HG02763 (cell line): ENCODE data around the gene KRTAP5-2.
"Not testable (repeated sequence)": the region's sequence is repeated elsewhere in the genome, so short reads cannot be mapped to it uniquely, and the experiment has no call there.

Experiments used
- ATAC-seq: cut with Tn5 transposase; IDR thresholded peaks from one replicate; pipeline ENCODE4 v1.9.1; 2021; ENCODE audit warnings: mild to moderate bottlenecking, moderate library complexity; ENCODE audit not compliant: unreplicated experiment

Gene KRTAP5-2

DNA sequence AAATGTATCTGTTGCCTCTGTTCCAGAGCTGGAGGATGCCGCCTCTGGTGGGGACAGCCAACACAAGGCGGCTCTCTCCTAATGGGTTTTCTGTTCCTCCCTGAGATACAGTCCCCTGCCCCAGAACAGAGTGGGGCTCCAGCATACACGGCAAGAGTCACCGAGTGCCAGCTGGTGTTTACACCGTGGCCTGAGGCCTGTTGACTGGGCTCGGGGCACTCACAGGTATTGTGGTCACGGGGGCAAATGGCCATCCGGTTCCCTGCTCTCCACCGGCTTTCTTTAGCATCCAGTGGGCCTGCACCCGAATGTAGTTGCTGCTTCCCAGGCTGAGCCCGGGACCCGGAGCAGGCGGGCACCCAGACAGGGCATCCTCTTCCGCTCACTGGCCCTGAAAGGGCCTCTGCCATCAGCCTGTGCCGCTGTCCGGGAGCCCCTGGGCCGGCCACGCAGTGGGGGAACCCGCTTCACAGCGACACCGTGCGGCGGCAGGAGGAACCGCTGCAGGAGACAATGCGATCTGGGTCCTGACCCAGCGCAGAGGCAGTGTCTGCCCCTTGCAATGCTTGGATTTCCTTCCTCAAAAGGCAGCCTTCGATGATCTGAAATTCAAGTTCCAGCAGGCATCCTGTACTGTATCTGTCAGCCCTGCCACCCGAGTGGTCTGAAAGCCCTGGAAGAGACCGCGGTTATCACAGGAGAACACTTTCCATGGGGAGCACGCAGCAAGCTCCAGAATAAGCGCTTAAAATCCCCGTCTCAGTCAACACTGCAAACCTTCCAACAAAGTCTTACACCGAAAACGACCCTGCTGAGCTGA, 30.6 kb upstream of the KRTAP5-2 start:
- ATAC-seq: no peak

DNA sequence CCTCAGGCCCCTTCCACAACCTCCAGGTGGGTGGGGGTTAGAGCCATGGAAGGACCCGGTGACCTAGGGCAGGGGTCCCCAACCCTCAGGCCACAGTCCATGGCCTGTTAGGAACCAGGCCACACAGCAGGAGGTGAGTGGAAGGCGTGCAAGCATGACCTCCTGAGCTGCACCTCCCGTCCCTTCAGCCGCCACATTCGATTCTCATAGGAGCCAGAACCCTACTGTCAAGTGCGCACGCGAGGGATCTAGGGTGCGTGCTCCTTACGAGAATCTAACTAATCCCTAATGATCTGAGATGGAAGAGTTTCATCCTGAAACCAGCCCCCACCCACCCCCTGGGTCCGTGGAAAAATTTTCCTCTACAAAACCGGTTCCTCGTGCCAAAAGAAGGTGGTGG, 27.4 kb upstream of the KRTAP5-2 start:
- no peak for ATAC-seq

DNA sequence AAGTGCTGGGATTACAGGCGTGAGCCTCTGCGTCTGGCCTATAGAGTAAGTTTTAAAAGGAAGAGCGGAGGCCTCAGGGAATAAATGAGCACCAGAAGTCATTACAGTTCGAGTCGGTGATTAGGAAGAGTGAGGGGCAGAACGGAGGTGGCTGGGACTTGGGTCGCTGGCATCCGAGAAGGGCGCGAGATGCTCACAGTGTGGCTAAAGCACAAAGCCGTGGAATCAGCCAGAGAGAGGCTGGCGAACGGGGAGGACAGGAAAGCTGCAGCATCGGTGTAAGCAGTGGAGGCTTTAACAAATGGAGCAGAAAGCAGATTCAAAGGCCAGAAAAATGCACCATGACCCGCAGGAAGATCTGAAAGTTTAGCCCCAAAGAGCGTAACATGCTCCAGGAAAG, 26.5 kb upstream of the KRTAP5-2 start:
- ATAC-seq: no peak

DNA sequence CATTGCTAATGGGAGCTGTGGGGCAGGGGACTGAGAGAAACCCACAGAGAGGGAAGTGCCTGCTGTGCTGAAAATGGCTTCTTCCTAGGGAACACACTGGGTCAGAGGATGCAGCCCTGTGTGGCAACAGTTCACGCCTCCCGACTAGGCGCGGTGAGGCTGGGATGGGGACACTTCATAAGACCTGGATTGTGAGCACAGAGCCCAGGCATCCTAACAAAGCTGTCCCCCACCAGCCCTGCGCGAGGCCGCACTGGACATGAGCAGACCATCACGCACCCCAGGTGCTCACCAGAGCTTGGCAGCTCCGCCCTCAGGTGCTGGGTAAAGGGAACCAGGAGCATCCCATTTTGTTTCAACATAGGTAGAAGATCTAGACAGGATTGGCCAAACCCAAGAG, 25.6 kb upstream of the KRTAP5-2 start:
- ATAC-seq: no peak

DNA sequence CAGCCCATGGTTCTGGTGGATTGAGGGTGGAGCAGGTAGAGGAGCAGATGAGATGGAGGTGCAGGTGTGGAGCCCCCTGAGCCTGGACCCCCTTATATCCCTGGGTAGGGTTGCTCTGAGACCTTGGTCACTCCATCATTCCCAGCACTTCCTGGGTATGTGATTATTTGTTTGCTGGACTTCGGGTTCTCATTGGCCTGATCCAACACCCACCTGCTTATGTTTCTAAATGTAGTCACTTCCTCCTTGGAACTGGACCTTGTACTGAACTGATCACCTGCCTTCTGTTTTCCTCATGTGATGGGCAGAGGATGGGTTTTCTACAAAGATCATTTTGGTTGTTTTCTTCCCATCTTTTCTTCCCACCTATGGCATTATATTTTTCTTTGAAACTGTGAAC, 24.0 kb upstream of the KRTAP5-2 start, which contains the start of gene KRTAP5-4:
KRTAP5-4 (minus strand) TSS at position 53 of the 400 bp plus-strand sequence; CDS start at position 8, 45 bp downstream.
- ATAC-seq: no peak

DNA sequence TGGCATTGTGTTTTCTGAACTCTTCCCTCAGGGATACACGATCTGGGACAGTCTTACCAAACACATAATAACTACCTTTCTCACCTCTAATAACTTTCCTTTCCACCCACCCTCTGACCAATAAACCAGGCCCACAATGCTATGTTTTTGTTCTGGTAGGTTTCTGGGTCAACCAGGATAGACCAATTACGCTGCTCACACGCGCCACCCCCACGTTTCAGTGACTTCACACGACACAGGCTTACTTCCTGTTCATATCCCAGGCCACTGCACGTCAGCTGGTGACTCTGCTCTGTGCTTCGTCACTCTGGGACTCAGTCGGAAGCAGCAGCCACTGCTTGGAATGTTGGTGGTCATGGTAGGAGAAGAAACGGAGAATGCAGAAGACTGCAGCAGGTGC, 21.4 kb upstream of the KRTAP5-2 start:
- ATAC-seq: no peak

DNA sequence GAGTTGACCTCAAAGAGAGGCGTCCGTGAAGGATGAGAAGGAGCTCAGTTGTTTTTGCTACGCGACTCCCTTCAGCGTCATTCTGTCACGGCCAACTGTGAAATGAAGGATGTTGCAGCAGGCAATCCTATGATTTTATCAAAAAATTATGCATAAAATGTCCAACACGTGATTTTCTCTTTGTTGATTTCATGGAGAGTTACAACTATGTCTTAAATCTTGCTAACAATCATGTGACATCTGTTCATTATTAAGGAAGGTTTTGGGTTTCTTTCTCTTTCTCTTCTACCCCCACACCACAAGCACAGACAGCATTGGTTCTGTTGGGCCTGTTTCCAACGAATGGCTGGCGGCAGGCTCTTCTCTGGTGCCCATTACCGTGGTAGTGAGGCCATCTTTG, 20.1 kb upstream of the KRTAP5-2 start:
- no peak for ATAC-seq

DNA sequence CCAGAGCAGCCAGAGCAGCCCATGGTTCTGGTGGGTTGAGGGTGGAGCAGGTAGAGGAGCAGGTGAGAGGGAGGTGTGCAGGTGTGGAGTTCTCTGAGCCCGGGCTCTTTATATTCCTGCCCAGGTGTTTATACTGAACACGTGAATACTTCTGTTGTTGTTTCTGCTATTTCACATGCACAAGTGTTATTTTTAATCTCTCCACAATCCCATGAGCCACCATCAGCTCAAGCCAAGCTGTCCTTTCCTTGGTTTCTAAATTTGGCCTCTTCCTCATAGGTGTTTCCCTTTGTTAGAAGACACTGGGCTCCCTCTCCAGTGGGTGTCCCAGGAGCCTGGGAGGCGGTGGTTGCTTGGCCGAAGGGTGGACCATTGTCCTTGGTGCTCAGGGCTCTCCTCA, 10.3 kb upstream of the KRTAP5-2 start, which contains the start of gene KRTAP5-3:
KRTAP5-3 (minus strand) TSS at position 101 of the 400 bp plus-strand sequence; CDS start at position 23, 78 bp downstream.
- ATAC-seq: no peak

DNA sequence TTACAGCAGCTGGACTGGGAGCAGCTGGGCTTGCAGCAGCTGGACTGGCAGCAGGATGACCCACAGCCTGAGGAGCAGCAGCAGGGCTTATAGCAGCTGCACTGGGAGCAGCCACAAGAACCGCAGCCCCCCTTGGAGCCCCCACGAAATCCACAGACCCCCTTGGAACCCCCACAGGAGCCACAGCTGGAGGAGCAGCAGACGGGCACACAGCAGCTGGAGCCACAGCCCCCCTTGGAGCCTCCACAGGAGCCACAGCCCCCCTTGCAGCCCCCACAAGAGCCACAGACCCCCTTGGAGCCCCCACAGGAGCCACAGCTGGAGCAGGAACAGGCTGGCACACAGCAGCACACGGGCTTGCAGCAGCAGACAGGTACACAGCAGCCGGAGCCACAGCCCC, 9.8 kb upstream of the KRTAP5-2 start:
- not testable (repeated sequence) for ATAC-seq

DNA sequence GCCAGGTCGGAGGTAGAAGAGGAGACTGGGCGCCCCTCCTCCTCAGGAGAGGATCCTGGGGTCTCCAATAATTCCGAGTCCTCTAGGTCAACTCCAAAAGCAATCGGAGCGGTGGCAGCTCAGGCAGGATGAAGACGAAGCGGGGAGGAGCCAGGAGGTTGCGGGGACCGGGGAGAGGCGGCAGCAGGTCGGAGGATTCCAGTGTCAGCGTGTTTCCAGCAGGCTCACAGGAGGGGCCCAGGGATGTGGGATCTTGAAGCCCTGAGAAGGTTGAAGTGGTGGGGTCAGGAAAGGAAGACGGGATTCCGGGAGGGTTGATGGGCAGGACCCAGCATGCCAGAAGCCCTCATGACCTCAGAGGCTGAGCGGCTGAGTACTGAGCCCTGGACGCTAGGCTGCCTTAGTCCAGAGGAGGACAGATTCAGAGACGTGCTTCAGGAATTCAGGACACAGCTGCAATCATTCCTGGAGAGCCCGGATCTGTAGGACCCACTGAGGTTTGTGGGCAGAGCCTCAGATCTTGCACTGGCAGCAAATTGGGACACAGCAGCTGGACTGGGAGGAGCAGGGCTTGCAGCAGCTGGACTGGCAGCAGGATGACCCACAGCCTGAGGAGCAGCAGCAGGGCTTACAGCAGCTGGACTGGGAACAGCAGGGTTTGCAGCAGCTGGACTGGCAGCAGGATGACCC, 9.2 kb upstream of the KRTAP5-2 start:
- not testable (repeated sequence) for ATAC-seq

DNA sequence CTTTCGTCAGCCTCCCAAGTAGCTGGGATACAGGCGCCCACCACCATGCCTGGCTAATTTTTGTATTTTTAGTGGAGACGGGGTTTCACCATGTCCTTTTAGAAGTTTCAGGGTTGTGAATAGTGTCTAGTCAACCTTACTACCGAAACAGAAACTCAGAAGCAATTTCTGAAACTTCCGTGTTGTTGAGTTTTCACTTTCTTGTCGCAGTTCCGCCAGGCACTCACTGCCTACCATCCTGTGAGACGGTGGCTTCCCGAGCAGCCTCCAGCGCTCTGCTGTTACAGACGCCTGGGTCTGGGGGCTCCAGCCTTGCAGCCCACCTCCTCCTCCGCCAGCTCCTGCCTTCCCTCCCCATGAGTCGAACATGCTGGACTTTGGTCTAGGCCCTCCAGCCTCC, 7.8 kb upstream of the KRTAP5-2 start:
- peak; percentile 57 for ATAC-seq

DNA sequence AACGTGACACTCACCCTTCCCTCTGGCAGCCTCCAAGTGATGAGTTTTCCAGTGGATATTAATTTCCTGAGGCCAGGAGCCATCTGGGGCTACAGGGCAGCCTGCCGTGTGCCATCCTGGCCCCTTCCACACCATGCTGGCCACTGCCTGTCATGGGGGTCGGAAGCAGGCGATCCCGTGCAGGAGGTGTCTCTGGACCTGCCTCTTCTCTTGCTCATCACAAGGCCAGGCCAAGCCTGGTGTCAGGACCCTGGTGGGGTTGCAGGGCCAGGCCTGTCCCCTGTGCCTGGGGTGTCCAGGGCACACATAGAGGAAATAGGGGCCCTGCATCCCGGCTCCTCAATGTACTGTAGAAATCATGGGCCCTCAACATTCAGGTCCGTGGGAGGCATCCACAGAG, 6.6 kb upstream of the KRTAP5-2 start:
- no peak for ATAC-seq

DNA sequence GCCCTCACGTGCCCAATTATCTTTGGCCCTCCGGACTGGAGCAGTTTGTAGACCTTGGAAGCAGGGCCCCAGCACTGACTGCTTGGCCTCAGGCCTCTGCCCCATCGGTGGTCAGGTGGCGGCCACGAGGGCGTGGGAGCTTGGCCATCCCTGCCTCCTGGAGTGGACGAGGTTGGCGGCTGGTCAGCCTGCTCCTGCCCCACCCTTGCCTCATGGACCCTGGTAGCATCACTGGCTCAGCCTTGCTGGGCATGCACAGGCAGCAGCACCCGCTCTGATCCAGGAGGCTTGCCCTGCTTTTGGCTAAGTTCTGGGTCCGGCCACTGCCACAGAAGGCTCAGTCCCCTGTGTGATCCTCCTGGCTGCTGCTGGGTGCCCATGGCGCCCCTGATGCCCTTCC, 6.1 kb upstream of the KRTAP5-2 start:
- ATAC-seq: no peak

DNA sequence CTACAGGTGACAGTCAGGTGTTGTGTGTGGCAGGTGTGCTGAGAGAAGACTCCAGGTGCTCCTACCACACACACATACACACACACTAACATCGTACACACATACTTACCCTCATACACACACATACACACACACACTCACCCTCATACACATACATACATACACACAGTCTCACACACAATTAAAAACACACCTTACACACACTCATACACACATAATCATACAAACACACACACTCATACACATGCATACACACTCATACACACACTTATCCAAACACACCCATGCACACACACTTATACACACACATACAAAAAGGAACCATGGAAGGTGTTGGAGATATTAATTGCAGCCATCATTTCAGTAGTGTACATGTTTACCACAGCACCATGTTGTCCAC, 5.5 kb upstream of the KRTAP5-2 start:
- no peak for ATAC-seq

DNA sequence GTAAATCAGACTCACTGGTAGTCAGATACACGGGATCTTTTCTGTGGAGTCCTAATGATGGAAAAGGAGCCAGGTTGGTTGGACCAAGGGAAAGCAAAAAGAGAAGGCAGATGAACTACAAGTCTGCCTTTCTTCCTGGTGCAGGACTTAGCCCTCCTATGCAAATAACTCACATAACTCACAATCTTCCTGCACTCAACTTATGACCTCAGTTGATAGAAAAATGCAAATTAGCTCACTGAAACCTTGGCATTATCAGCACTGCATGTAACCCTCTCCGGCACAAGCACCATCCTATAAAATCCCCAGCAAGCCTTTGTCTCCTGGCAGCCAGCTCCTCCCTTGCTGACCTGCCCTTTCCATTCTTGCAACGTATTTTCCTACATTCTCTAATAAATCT, 3.6 kb upstream of the KRTAP5-2 start:
- not testable (repeated sequence) for ATAC-seq

DNA sequence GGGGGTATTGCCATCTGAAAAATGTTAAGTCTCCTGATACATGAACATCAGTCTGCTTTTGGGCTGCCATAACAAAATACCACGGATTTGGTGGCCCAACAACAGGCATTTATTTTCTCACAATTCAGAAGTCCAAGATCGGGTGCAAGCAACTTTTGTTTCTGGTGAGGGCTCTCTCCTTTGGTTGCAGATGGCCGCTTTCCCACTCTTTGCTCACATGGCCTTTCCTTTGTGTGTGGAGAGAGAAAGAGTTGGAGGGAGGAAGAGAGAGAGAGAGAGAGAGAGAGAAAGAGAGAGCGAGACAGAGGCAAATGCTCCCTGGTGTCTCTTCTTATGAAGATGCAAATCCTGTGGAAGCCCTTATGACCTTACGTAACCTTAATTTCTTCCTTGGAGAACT, 2.5 kb upstream of the KRTAP5-2 start:
- no peak for ATAC-seq

DNA sequence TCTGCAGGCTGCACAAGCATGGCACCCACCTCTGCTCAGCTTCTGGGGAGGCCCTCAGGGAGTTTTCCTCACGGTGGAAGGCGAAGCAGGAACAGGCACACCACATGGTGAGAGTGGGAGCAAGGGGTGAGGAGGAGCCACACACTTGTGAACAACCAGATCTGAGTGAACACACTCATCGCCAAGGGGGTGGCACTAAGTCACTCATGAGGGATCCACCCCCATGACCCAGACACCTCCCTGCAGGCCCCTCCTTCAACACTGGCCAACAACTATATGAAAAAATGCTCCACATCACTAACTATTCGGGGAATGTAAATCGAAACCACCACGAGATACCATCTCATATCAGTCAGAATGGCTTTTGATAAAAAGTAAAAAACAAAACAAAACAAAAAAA, 722 bp upstream of the KRTAP5-2 start:
- no peak for ATAC-seq

DNA sequence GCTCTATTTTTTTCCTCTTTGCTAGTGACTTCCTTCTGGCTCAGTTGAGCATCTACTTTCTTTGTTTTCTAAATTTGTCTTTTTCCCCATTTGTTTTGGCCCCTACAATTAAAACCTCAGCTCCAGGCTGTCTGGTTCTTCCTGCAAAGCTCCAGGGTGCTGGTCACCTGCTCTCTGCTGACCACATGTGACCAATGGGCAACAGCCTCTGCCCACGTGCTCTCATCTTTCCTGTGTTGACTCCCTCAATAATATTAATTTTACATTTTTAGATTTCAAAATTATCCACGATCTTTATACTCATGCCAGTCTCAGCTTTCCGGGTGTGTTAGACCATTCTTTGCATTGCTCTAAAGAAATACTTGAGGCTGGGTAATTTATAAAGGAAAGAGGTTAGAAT, 312 bp upstream of the KRTAP5-2 start:
- not testable (repeated sequence) for ATAC-seq

DNA sequence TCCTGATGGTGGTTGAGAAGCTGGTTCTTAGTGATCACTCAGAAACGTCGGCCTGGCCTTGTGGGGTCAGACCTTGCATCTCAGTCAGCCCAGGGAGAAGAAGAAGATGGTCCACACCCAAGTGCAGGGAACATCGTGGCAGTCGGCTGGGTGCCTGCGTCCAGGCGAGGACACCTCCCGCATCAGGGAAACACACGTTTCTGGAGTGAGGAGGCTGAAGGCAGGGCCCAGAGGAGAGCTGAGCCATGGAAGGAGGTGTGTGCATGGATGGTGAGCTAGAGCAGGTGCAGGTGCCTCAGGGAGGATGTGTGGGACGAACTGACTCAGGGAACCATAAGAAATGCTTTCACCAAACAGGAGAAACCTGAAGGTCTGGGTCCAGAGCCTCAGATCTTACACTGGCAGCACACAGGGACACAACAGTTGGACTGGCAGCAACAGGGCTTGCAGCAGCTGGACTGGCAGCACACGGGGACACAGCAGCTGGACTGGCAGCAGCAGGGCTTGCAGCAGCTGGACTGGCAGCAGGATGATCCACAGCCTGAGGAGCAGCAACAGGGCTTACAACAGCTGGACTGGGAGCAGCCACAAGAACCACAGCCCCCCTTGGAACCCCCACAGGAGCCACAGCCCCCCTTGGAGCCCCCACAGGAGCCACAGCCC, 632 bp downstream of the KRTAP5-2 start:
- no peak for ATAC-seq

DNA sequence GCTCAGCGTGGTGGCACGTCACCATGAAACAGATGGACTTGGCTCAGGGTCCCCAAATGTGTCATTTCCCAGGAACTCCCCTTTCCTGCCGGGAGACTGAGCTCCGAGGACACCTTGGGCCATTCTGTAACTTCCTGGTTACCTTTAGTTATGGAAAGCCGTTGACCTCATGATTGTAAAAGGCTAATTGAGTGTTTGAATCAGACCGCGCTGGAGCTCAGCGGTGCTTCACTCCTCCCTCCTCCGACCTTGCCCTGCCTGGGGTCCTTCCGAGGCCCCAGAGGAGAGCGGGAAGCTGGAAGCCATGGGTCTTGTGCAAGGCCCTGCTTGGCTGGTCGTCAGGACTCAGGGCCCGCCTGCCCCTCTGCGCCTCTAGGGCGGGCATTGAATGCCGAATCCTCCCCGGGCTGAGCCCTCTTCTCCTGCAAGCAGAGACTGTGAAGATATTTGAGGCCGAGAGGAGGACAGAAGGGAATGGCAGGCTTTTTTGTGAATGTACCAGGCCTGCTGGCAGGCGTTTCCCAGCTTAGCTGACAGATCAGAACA, 1.4 kb downstream of the KRTAP5-2 start:
- ATAC-seq: not testable (repeated sequence)

DNA sequence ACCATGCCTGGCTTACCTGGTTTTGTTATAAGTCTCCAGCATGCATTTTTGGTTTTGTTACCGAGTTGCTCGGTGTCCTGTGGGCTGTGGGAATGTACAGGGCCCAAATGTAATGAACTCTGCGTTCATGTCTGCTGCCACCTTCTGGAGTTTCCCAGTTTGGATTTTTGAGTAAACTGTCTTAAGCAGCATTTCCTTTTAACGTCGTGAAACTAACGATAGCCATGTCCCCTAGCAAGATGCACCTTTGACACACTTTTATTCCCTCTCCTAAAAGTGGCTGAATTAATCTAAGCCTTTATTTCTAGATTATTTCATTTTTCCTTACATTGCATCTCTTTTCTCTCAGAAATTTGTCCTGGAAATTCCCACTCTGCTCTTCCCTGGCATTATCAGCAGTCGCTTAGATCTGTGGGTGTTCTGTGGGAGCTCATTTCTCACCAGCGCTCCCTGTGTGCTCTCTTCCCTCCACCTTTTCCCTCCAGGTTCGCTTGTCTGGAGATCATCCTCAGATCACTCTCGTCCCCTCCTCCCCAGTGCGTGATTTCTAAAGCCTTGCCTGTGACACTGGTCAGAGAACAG, 2.0 kb downstream of the KRTAP5-2 start:
- ATAC-seq: not testable (repeated sequence)
